MM.1S (cell line): ENCODE results near the gene HECW1.

Source experiments
- DNase-seq: peaks from one replicate; pipeline ENCODE4 v3.0.0-alpha.2; 2015
- H2AFZ ChIP-seq: fragments of 300-600 bp; sonication (generic); 2 replicates; pipeline ENCODE4 v1.6.0; 2016; ENCODE audit warnings: antibody characterized with exemption, low read length
- H3F3A ChIP-seq: fragments of 300-600 bp; sonication (generic); 2 replicates; pipeline ENCODE4 v1.6.1; 2016; ENCODE audit warnings: mild to moderate bottlenecking, antibody characterized with exemption, low read length, moderate library complexity, mixed read lengths; ENCODE audit not compliant: insufficient read depth
- H3K27ac ChIP-seq: fragments of 300-600 bp; sonication (generic); 2 replicates; pipeline ENCODE4 v1.5.1; 2016; ENCODE audit warnings: mild to moderate bottlenecking, low read length
- H3K27me3 ChIP-seq: fragments of 300-600 bp; sonication (generic); replicated peaks from 2 replicates; pipeline ENCODE4 v1.6.0; 2016; ENCODE audit warnings: low read length; ENCODE audit not compliant: insufficient read depth
- H3K36me3 ChIP-seq: fragments of 300-600 bp; sonication (generic); replicated peaks from 2 replicates; pipeline ENCODE4 v1.6.1; 2016; ENCODE audit warnings: mild to moderate bottlenecking, low read length, mixed read lengths; ENCODE audit not compliant: insufficient read depth
- H3K4me1 ChIP-seq: fragments of 300-600 bp; sonication (generic); 2 replicates; pipeline ENCODE4 v1.6.1; 2016; ENCODE audit warnings: low read length, mixed read lengths
- H3K4me2 ChIP-seq: fragments of 300-600 bp; sonication (generic); 2 replicates; pipeline ENCODE4 v1.6.0; 2016; ENCODE audit warnings: low read depth, low read length
- H3K4me3 ChIP-seq: fragments of 300-600 bp; sonication (generic); 2 replicates; pipeline ENCODE4 v1.5.1; 2016; ENCODE audit warnings: low read length, mixed read lengths
- H3K79me2 ChIP-seq: fragments of 300-600 bp; sonication (generic); 2 replicates; pipeline ENCODE4 v1.6.1; 2016; ENCODE audit warnings: mixed run types, low read length, mixed read lengths
- H3K9ac ChIP-seq: fragments of 300-600 bp; sonication (generic); 2 replicates; pipeline ENCODE4 v1.6.1; 2016; ENCODE audit warnings: low read length, mixed read lengths
- H3K9me2 ChIP-seq: fragments of 300-600 bp; sonication (generic); replicated peaks from 2 replicates; pipeline ENCODE4 v1.6.1; 2016; ENCODE audit warnings: mild to moderate bottlenecking, low read length, mixed read lengths; ENCODE audit not compliant: insufficient read depth
- H3K9me3 ChIP-seq: fragments of 300-600 bp; sonication (generic); replicated peaks from 2 replicates; pipeline ENCODE4 v1.6.1; 2016; ENCODE audit warnings: mild to moderate bottlenecking, low read length, mixed read lengths; ENCODE audit not compliant: insufficient read depth
- H4K20me1 ChIP-seq: fragments of 300-600 bp; sonication (generic); 2 replicates; pipeline ENCODE4 v1.6.1; 2016; ENCODE audit warnings: mild to moderate bottlenecking, low read length, moderate library complexity, mixed read lengths; ENCODE audit not compliant: insufficient read depth
- CTCF ChIP-seq: fragments of 300-600 bp; sonication (generic); IDR thresholded peaks from 2 replicates; pipeline ENCODE4 v1.5.1; 2016; ENCODE audit warnings: antibody characterized with exemption, low read length, mixed read lengths
- EZH2 ChIP-seq: fragments of 300-600 bp; sonication (generic); optimal IDR thresholded peaks from 2 replicates; pipeline ENCODE3; 2017; ENCODE audit warnings: low read depth, mild to moderate bottlenecking, antibody characterized with exemption, low read length, mixed read lengths
- EZH2phosphoT487 ChIP-seq: fragments of 300-600 bp; sonication (generic); IDR thresholded peaks from 2 replicates; pipeline ENCODE4 v1.6.1; 2018; ENCODE audit warnings: antibody characterized with exemption, low read length

Gene HECW1

GRCh38 chr7:43585562-43585961 lies 473.1 kb downstream of the HECW1 start:
- Histone ChIP-seq H3K79me2 (peaks cover 73% of the 10 kb centered on the region), H2AFZ (no peak overlapping the region), H3K36me3 (no peaks in the 10 kb centered on the region), H3K9me2 (no peaks in the 10 kb centered on the region), H4K20me1 (no peaks in the 10 kb centered on the region), H3K9ac (peak overlapping the region; percentile 77; the same call in 1 of the 2 replicates), H3K9me3 (no peaks in the 10 kb centered on the region), H3K4me2 (peak overlapping the region; percentile 86), H3K4me1 (peaks cover 37% of the 10 kb centered on the region), H3F3A (peaks cover 29% of the 10 kb centered on the region), H3K27me3 (no peaks in the 10 kb centered on the region), H3K4me3 (peak overlapping the region; percentile 80), H3K27ac (peak overlapping the region; percentile 80; the same call in 1 of the 2 replicates)
- no peak for TF ChIP-seq EZH2phosphoT487
- no peak for TF ChIP-seq CTCF
- TF ChIP-seq EZH2, result no peak
- peak; percentile 31 for DNase-seq

GRCh38 chr7:43586251-43586900 lies 473.9 kb downstream of the HECW1 start:
- peak; percentile 30 for DNase-seq
- Histone ChIP-seq H3K27me3 (no peaks in the 10 kb centered on the region), H3K4me3 (peak overlapping the region; percentile 80), H3K4me1 (peaks cover 43% of the 10 kb centered on the region), H3F3A (peaks cover 29% of the 10 kb centered on the region), H3K27ac (peak overlapping the region; percentile 80), H3K36me3 (no peaks in the 10 kb centered on the region), H3K9me3 (no peaks in the 10 kb centered on the region), H2AFZ (no peak overlapping the region), H3K9me2 (no peaks in the 10 kb centered on the region), H3K79me2 (peaks cover 81% of the 10 kb centered on the region), H4K20me1 (no peaks in the 10 kb centered on the region), H3K9ac (peak overlapping the region; percentile 77), H3K4me2 (peak overlapping the region; percentile 86)
- TF ChIP-seq EZH2phosphoT487, result no peak
- TF ChIP-seq EZH2, result no peak
- no peak for TF ChIP-seq CTCF

GRCh38 chr7:43588477-43589132 lies 476.2 kb downstream of the HECW1 start:
- Histone ChIP-seq H4K20me1 (no peaks in the 10 kb centered on the region), H3K27ac (no peak overlapping the region), H3K27me3 (no peaks in the 10 kb centered on the region), H3K9ac (no peak overlapping the region), H3K4me3 (no peak overlapping the region), H3K79me2 (peaks cover 99% of the 10 kb centered on the region), H2AFZ (no peak overlapping the region), H3F3A (peaks cover 26% of the 10 kb centered on the region), H3K9me2 (no peaks in the 10 kb centered on the region), H3K36me3 (no peaks in the 10 kb centered on the region), H3K9me3 (no peaks in the 10 kb centered on the region), H3K4me1 (peaks cover 39% of the 10 kb centered on the region), H3K4me2 (no peak overlapping the region)
- TF ChIP-seq CTCF (no peak), EZH2 (no peak), EZH2phosphoT487 (no peak)
- no peak for DNase-seq
